Nephron progenitor cell (in vitro differentiated cells): ENCODE measurements around the gene MAPK8IP3.

Source experiments
- DNase-seq: peaks from one replicate; pipeline ENCODE4 v3.0.0; 2021
- H3K27ac Mint-ChIP-seq: 2 replicates; pipeline ENCODE4 v1.8.0; 2021; ENCODE audit warnings: mild to moderate bottlenecking, moderate library complexity, mixed read lengths
- H3K27me3 Mint-ChIP-seq: 2 replicates; pipeline ENCODE4 v1.8.0; 2021; ENCODE audit warnings: mild to moderate bottlenecking, low read depth, mixed read lengths; ENCODE audit not compliant: poor library complexity
- H3K36me3 Mint-ChIP-seq: 2 replicates; pipeline ENCODE4 v1.8.0; 2021; ENCODE audit warnings: low read depth, mixed read lengths
- H3K4me1 Mint-ChIP-seq: 2 replicates; pipeline ENCODE4 v1.8.0; 2021; ENCODE audit warnings: mixed read lengths
- H3K4me3 Mint-ChIP-seq: 2 replicates; pipeline ENCODE4 v1.8.0; 2021; ENCODE audit warnings: mild to moderate bottlenecking, moderate library complexity, mixed read lengths
- H3K9me3 Mint-ChIP-seq: 2 replicates; pipeline ENCODE4 v1.8.0; 2021; ENCODE audit warnings: mild to moderate bottlenecking, moderate library complexity, mixed read lengths
- TF ChIP-seq, protein P1 (sequence below): fragments of 200-600 bp; sonication (generic); IDR thresholded peaks from 2 replicates; pipeline ENCODE4 v1.5.0; 2021; ENCODE audit warnings: antibody characterized with exemption

The MAPK8IP3 gene

DNA sequence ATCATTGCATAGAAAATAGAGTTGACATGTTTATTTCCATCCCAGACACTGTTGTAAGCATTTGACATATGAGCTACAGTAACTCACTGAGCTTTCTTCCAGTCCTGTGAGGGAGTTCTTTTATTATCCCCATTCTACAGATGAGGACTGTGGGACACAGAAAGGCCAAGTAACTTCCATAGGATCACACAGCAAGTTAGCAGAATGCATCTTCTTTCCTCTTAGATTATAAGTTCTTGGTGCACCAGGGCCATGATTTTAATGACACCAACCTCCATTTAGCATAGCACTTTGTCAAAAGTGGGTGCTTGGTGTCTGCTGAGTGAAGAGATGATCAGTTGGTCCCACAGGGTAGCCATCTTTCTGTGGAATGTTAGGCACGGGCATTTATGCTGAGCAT is 15.2 kb upstream of the MAPK8IP3 start:
- H3K9me3 Mint-ChIP-seq = no peaks in the 10 kb centered on the region
- no peaks in the 10 kb centered on the region for H3K27me3 Mint-ChIP-seq
- H3K27ac Mint-ChIP-seq = no peak overlapping the region
- no peaks in the 10 kb centered on the region for H3K4me1 Mint-ChIP-seq
- H3K4me3 Mint-ChIP-seq = no peak overlapping the region
- no peak for DNase-seq
- H3K36me3 Mint-ChIP-seq = peaks cover 92% of the 10 kb centered on the region
- TF ChIP-seq, protein P1, sequence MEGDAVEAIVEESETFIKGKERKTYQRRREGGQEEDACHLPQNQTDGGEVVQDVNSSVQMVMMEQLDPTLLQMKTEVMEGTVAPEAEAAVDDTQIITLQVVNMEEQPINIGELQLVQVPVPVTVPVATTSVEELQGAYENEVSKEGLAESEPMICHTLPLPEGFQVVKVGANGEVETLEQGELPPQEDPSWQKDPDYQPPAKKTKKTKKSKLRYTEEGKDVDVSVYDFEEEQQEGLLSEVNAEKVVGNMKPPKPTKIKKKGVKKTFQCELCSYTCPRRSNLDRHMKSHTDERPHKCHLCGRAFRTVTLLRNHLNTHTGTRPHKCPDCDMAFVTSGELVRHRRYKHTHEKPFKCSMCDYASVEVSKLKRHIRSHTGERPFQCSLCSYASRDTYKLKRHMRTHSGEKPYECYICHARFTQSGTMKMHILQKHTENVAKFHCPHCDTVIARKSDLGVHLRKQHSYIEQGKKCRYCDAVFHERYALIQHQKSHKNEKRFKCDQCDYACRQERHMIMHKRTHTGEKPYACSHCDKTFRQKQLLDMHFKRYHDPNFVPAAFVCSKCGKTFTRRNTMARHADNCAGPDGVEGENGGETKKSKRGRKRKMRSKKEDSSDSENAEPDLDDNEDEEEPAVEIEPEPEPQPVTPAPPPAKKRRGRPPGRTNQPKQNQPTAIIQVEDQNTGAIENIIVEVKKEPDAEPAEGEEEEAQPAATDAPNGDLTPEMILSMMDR = no peak

DNA sequence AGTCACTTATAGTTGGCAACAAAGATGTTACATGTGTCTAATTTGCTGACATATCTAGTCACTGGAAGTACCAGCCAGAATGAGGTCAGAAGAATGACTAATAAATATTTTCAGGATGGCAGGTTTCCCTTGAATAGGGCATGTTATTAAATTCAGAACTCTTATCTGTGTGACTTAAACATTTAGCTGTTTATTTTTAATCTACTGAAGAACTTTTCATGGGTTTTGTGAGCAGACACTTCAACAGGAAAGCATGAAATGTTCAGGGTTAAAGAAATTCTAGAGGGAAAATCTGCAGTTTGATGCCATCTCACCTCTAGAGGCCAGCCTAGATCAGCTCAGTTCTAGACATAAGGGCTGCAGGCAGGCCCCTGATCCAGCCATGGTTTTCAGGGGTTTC is 14.7 kb upstream of the MAPK8IP3 start:
- no peak for DNase-seq

DNA sequence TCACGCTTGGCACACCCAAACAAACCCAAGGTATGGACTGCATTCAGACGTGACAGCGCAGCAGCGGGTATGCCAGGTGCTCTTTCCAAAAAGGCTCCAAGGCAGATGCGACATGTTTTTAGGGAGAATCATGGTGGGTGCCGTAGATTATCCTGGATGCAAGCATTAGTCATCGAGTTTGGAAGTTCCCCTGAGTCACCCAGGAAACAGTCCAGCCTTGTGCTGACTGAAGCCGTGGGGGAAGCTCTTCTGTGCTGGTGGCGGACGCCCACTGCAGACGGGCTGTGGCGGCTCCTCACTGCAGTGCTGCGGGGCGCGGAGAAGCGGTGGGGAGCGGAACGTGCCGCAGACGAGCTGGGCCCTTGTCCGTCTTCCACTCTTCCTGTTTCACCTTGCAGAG is 14.0 kb upstream of the MAPK8IP3 start:
- peaks cover 94% of the 10 kb centered on the region for H3K36me3 Mint-ChIP-seq

More for the DNA sequence above, 14.7 kb upstream of the MAPK8IP3 start:
- Mint-ChIP-seq H3K4me1 (no peaks in the 10 kb centered on the region), H3K4me3 (no peak overlapping the region), H3K36me3 (peaks cover 92% of the 10 kb centered on the region), H3K9me3 (no peaks in the 10 kb centered on the region), H3K27ac (no peak overlapping the region), H3K27me3 (no peaks in the 10 kb centered on the region)
- TF ChIP-seq, protein P1 = no peak

DNA sequence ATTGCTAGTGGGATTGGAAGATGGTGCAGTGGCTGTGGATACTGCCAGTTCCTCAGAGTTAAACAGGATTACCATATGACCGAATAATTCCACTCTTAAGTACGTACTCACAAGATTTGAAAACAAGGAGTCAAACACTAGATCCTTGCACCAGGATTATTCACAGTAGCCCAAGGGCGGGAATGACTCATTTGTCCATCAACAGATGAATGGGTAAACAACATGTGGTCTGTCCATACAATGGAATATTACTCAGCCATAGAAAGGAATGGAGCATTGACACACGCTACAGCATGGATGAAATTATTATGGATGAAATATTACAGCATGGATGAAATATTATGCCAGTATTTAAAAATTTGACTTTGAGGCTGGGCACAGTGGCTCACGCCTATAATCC is 9.1 kb upstream of the MAPK8IP3 start:
- Mint-ChIP-seq H3K4me1 (no peaks in the 10 kb centered on the region), H3K36me3 (peaks cover 88% of the 10 kb centered on the region), H3K27ac (no peak overlapping the region), H3K27me3 (peaks cover 2% of the 10 kb centered on the region), H3K4me3 (no peak overlapping the region), H3K9me3 (no peaks in the 10 kb centered on the region)
- DNase-seq = no peak
- TF ChIP-seq, protein P1 = no peak

More for the DNA sequence above, 14.0 kb upstream of the MAPK8IP3 start:
- Mint-ChIP-seq H3K27ac (no peak overlapping the region), H3K4me1 (no peaks in the 10 kb centered on the region), H3K27me3 (peaks cover 2% of the 10 kb centered on the region), H3K9me3 (no peaks in the 10 kb centered on the region), H3K4me3 (no peak overlapping the region)
- TF ChIP-seq, protein P1 = no peak
- DNase-seq = no peak

DNA sequence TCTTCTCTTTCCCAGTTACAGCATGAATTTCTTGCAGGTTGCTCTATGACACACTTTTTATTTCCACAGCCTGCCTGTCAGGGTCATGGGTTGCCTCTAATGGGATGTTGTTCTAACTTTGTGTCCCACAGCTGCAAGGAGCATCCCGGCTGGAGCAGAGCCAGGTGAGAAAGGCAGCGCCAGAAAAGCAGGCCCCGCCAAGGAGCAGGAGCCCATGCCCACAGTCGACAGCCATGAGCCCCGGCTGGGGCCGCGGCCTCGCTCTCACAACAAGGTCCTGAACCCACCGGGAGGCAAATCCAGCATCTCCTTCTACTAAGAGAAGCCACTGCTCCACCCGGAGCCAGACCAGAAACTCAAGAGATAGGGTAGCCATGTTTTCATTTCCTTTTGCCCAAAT is 7.3 kb upstream of the MAPK8IP3 start:
- TF ChIP-seq, protein P1 = no peak
- H3K9me3 Mint-ChIP-seq = no peaks in the 10 kb centered on the region
- no peak overlapping the region for H3K4me3 Mint-ChIP-seq
- no peak overlapping the region for H3K27ac Mint-ChIP-seq
- H3K36me3 Mint-ChIP-seq = peaks cover 78% of the 10 kb centered on the region
- H3K4me1 Mint-ChIP-seq = no peaks in the 10 kb centered on the region
- DNase-seq = no peak
- peaks cover 2% of the 10 kb centered on the region for H3K27me3 Mint-ChIP-seq

DNA sequence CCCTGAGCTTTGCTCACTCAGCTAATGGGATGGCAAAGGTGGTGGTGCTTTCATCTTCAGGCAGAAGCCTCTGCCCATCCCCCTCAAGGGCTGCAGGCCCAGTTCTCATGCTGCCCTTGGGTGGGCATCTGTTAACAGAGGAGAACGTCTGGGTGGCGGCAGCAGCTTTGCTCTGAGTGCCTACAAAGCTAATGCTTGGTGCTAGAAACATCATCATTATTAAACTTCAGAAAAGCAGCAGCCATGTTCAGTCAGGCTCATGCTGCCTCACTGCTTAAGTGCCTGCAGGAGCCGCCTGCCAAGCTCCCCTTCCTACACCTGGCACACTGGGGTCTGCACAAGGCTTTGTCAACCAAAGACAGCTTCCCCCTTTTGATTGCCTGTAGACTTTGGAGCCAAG is 5.7 kb upstream of the MAPK8IP3 start:
- Mint-ChIP-seq H3K27me3 (peaks cover 2% of the 10 kb centered on the region), H3K36me3 (peaks cover 63% of the 10 kb centered on the region), H3K4me1 (peaks cover 9% of the 10 kb centered on the region), H3K27ac (no peak overlapping the region), H3K4me3 (no peak overlapping the region), H3K9me3 (no peaks in the 10 kb centered on the region)
- no peak for DNase-seq
- TF ChIP-seq, protein P1 = no peak
